ENCODE measurements around the gene TAS2R40.
A peak's percentile ranks its signal among the peaks of the same experiment; 100 is the strongest.
"Not testable (repeated sequence)": the region's sequence is repeated elsewhere in the genome, so short reads cannot be mapped to it uniquely, and the experiment has no call there.

Gene TAS2R40

DNA sequence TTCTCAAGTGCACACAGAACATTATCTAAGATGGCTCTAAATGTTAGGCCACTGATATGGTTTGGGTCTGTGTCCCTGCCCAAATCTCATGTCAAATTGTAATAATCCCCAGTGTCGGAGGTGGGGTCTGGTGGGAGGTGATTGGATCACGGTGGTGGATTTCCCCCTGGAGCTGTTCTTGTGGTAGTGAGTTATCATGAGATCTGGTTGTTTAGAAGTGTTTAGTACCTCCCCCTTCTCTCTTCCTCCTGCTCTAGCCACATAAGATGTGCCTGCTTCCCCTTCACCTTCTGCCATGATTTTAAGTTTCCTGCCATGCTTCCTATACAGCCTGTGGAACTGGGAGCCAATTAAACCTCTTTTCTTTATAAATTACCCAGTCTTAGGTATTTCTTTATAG, 30.2 kb downstream of the TAS2R40 start:
- DNase-seq: no peak

DNA sequence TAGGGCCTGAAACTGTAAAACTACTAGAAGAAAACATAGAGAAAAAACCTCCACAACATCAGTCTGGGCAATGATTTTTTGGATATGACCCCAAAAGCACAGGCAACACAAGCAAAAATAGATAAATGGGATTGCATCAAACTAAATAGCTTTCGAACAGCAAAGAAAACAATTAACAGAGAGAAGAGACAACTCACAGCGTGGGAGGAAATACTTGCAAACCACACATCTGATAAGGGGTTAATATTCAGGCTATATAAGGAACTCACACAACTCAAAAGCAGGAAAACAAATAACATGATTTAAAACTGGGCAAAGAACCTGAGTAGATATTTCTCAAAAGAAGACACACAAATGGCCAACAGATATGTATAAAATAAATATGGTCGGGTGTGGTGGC, 33.7 kb downstream of the TAS2R40 start:
- DNase-seq: no peak

DNA sequence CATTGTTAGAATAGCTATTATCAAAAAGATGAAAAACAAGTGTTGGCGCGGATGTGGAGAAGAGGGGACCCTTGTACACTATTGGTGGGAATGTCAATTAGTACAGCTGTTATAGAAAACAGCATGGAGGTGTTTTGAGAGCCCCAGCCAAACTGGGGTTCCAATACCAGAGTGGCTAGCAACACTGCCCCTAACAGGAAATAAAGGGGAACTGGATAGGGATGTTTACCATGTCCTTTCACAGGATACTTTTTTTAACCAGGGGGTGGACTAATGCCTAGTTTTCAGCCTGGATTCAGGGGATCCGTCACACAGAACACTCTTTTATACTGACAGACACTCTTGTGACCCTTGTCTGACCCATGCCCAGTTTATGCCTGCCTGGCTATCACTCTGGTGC, 34.5 kb downstream of the TAS2R40 start:
- DNase-seq: no peak

DNA sequence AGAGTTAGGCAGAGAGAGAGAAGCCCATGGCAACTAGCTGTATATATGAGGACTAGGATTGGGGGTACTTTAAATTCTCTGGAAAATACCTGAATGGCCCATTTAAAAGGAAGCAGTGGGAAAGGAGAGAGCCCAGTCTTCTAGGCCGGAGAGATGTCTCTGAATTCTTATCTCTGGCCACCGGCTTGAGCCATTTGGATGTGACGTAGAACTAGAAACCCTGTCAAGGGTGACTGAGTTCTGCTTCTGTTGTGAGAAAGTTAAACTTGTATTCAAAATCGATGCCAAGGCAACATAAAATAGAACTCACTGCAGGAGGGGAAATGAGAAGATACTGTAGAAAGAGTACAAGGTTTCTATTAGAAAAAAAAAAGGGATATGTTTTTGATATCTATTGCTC, 35.1 kb downstream of the TAS2R40 start:
- no peak for DNase-seq

DNA sequence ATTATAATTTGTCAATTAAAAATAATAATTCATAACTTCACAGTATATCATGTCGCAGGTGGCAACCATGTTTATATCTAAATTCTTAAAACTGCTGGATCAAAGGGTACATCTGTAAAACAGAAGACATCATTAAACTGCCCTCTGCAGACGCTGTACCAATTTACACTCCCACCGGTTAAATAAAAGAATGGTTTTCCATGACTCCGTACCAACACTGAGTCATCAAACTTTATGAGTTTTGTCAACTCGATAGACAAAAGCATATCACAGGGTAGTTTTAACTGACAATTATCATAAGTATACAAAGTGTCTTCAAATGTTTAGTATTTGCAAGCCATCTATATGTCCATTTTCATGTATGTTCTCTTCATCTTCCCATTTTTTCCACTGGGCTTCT, 35.7 kb downstream of the TAS2R40 start:
- DNase-seq: no peak

DNA sequence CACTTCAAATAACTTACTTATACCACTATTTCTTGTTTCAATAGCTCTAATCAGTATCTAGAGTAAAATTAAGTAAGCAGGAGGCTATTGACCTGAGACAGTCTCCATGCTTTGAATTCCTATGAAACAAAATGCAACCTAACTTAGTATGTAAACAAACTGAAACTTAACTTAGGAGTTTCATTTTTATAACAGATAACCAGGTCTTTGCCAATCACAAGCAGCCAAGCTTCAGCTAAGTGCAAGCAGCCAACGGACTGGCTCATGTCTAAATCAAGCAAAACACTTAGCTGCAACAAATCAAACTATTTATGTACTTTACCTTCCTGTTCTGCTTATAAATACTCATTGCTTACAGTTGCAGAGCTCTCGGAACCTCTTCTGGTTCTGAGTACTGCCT, 37.0 kb downstream of the TAS2R40 start:
- DNase-seq: peak; percentile 23

DNA sequence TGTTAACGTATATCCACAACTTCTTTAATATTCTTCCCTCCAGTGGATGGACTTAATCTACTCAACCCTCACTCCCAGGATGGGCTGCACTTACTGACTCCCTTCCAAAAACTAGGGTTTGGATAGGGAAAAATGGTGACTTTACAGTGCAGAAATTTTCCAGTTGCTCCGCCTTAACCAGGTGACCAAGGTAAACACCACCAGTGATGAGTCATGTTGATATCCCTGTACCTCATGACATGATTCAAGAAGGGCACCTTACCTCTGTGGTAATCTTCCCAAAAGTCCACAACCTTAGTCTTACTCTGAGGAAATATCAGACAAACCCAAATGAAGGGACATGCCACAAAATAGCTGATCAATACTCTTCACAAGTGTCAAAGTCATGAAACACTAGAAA, 37.9 kb downstream of the TAS2R40 start:
- DNase-seq: no peak

DNA sequence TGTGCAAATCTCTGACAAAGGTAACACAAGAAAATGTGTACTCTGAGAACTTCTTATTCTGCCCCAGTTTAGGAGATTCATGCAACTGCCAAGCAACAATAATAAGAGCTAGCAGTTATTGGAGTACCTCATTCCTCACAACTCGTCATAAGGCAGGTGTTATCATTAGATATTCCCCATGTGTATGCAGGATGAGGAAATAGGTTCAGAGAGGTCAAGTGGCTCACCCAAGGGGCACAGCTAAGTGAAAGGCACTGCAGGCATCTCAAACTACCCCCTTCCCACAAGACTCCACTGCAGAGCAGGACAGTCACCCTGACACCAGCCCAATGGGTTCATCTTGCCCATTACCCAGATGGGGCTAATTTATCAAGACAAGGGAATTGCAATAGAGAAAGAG, 40.1 kb downstream of the TAS2R40 start:
- no peak for DNase-seq

DNA sequence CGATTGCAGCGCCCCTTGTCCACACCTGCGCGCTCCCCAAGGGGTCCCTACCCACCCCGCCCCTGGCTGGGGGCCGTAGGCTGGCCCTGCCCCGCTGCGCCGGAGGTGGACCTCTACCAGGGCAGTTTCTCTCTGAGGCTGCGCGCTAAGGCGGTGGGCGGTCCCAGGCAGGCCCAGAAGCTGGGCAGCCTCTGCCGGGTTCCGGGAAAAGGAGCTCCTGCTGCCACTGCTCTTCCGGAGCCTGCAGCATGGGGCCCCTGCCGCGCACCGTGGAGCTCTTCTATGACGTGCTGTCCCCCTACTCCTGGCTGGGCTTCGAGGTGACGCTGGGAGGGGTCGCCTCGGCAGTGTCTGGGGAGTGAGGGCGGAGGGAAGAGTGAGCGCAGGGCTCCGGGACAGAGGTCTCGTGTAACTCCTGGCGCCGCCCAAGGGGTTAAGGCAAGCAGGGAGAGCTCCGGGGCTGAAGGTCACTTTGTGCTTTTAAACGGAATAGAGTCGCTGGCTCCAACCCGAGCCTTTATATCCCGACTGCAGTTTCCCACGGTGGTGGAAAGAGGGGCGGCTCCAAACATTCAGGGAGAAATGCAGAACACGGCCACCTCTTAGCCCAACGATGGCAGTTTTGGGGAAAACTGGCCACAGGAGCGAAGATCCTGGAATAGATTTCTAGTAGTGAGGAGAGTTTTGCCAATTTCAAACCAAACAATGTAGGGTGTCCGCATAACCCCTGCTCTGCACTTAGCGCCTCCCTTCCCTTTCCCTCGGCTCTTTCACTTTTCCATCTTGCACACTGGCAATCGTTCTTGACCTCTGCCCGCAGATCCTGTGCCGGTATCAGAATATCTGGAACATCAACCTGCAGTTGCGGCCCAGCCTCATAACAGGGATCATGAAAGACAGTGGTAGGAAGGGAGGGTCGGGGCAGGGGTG, 41.7 kb downstream of the TAS2R40 start, which contains the start of gene GSTK1:
GSTK1 (plus strand) TSS at position 176 of the 930 bp plus-strand sequence; CDS start at position 249, 73 bp downstream.
- DNase-seq: peak; percentile 84

DNA sequence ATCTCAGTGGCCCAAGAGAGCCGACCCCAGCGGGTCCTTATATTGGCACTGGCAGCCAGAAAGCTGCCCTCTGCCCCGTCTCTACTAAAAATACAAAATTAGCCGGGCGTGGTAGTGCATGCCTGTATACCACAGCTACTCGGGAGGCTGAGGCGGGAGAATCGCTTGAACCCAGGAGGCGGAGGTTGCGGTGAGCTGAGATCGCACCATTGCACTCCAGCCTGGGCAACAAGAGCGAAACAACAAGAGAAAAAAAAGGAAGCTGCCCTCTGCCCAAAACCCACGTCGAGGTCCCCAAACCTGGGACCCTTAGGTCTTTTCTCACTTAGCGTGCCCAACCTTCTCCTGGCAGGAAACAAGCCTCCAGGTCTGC, 42.3 kb downstream of the TAS2R40 start:
- not testable (repeated sequence) for DNase-seq

DNA sequence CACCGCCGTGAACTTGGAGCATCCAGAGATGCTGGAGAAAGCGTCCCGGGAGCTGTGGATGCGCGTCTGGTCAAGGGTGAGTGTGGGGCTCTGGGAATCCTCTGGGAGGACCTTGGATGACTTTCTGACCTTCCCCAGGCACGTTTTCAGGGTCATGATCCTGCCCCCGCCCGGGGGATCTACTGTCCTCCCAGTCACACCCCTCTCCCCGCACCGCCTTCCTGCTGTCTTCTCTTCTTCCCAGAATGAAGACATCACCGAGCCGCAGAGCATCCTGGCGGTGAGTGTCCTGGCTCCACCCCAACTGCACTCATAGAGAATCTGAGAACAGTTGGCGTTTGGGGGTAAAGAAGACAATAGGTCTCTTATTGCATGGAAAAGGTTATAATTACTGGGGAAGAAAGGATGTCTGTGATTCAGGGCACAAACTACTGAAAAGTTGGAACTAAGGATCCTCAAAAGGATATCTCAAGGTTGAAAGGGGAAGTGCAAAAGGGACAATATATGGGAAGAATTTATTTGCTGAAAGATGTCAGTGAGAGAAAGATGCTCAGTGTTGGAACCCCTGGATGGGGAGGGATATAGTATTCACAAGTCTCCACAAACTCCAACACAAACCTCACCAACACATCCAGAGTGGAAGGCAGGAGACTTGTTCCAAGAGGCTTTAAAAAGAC, 43.3 kb downstream of the TAS2R40 start:
- DNase-seq: no peak

DNA sequence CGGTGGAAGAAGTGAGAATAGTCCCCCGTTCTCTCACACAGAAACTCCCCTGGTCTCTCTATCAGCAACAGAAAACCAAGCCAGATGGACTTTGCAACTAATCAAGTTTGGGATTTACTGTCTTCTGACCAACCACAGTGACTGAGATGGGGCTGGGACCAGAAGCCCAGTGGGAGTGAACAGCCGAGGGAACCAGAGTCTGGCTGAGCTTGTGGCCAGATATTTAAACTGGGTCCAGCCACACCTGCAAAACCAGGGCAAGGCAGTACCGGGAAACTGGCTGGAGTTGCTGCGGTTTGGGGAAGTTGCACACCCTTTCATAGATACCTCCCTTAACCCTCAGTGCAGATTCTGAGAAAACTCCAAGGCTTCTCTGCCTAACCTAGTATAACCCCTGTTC, 47.4 kb downstream of the TAS2R40 start:
- no peak for DNase-seq

DNA sequence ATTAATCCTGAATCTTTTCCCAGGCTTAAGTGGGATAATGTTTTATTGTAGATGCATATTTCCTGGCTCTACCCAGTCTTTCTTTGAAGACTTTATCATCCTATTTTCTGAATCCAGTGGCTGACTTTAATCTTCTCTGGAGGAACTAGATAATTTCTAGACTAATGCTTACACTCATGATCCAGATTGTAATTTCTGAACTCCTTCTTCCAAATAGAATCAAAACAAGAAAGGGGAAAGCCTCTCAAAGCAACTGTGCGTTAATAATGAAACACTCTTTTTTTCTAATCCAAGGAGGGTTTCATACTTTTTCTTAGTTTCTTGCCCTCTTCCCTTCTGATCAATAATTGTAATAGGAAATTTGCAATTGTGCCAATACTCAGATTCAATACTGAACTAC, 49.4 kb downstream of the TAS2R40 start:
- no peak for DNase-seq
